Neutrophil (primary cell): ENCODE results near the gene TPPP3.

Experiments
- H3K27ac ChIP-seq: fragments of 200-600 bp; sonication (generic); 2 replicates; pipeline ENCODE4 v1.5.1; 2016; ENCODE audit warnings: mild to moderate bottlenecking, moderate library complexity
- H3K27me3 ChIP-seq: fragments of 200-600 bp; sonication (generic); 2 replicates; pipeline ENCODE4 v1.6.0; 2016; ENCODE audit warnings: mild to moderate bottlenecking
- H3K36me3 ChIP-seq: fragments of 200-600 bp; sonication (generic); 2 replicates; pipeline ENCODE4 v1.5.1; 2017
- H3K4me1 ChIP-seq, 2 experiments: fragments of 200-600 bp in 1 of 2; sonication (generic) in 1 of 2; 1 replicate in 1 of 2; 2 replicates in 1 of 2; pipeline versions ENCODE4 v1.5.1 to v1.6.1; 2013 to 2016; ENCODE audit warnings: low read depth in 1 of 2, low read length in 1 of 2, mild to moderate bottlenecking in 1 of 2, moderate library complexity in 1 of 2; ENCODE audit not compliant: control insufficient read depth in 1 of 2, insufficient read depth in 1 of 2
- H3K4me3 ChIP-seq, 2 experiments: fragments of 200-600 bp in 1 of 2; sonication (generic) in 1 of 2; 1 replicate in 1 of 2; 2 replicates in 1 of 2; pipeline ENCODE4 v1.5.1; 2013 to 2016; ENCODE audit warnings: low read depth in 1 of 2, low read length in 1 of 2, mild to moderate bottlenecking in 1 of 2, moderate library complexity in 1 of 2
- H3K9me3 ChIP-seq: fragments of 200-600 bp; sonication (generic); 2 replicates; pipeline ENCODE4 v1.5.1; 2016
- CTCF ChIP-seq: fragments of 200-600 bp; sonication (generic); IDR thresholded peaks from 2 replicates; pipeline ENCODE4 v1.5.1; 2016; ENCODE audit warnings: antibody characterized with exemption

Gene TPPP3

GRCh38 chr16:67425061-67425460, 31.8 kb upstream of the TPPP3 start:
- Histone ChIP-seq H3K4me3 (no peak overlapping the region), H3K27ac (no peak overlapping the region), H3K4me1 (peaks cover 1 to 2% of the 10 kb centered on the region in 2 experiments), H3K36me3 (no peaks in the 10 kb centered on the region), H3K27me3 (peaks cover 73% of the 10 kb centered on the region), H3K9me3 (no peaks in the 10 kb centered on the region)
- no peak for TF ChIP-seq CTCF

GRCh38 chr16:67424261-67424615, 30.9 kb upstream of the TPPP3 start:
- Histone ChIP-seq H3K36me3 (no peaks in the 10 kb centered on the region), H3K4me3 (no peak overlapping the region), H3K27ac (no peak overlapping the region), H3K9me3 (no peaks in the 10 kb centered on the region), H3K4me1 (no peaks in the 10 kb centered on the region), H3K27me3 (peaks cover 73% of the 10 kb centered on the region)
- TF ChIP-seq CTCF, result no peak

DNA sequence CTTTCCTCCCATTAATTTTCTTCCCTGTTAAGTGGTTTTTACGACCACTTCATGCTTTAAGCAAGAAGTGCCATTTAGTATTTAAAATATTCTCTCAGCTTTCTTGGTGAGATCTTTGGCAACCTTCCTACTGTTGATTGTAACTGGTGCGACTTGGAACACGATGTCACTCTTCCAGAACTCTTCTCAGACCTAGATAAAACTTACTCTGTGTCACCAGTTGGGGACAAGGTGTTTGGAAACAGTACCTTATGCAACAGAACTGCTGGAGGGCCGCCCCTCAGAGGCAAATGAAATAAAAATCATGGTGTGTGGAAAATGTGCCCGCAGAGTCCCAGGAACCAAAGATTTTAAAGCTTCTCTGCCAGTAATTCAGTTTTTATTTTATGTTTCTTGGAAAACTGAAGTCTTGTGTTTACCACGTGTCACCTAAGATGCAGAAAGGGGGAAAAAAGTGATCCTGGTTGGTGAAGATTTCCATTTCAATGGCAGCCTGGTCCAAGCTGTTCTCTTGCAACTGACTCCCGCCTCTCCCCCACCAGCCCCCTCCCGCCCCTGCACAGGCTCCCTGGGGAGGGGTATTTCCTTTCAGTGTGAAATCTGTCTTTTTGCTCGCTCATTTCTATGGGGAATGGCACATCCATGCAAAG, 30.4 kb upstream of the TPPP3 start:
- TF ChIP-seq CTCF, result no peak
- no peak overlapping the region for H3K27ac ChIP-seq
- H3K36me3 ChIP-seq, result no peaks in the 10 kb centered on the region
- H3K9me3 ChIP-seq, result no peaks in the 10 kb centered on the region
- H3K4me1 ChIP-seq, result no peaks in the 10 kb centered on the region
- H3K27me3 ChIP-seq, result peaks cover 73% of the 10 kb centered on the region
- no peak overlapping the region for H3K4me3 ChIP-seq

DNA sequence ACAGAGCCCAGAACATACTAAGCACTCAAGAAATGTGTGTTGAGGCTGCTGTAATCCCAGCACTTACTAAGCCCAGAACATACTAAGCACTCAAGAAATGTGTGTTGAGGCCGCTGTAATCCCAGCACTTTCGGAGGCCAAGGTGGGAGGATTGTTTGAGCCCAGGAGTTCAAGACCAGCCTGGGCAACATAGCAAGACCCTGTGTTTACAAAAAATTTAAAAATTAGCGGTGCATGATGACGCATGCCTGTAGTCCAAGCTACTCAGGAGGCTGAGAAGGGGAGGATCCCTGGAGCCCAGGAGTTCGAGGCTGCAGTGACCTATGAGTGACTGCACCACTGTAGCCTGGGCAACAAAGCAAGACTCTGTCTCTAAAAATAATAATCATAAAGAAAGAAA, 29.7 kb upstream of the TPPP3 start:
- H3K9me3 ChIP-seq, result no peaks in the 10 kb centered on the region
- no peaks in the 10 kb centered on the region for H3K36me3 ChIP-seq
- TF ChIP-seq CTCF, result no peak
- H3K27me3 ChIP-seq, result peaks cover 69% of the 10 kb centered on the region
- no peaks in the 10 kb centered on the region for H3K4me1 ChIP-seq
- H3K27ac ChIP-seq, result no peak overlapping the region
- H3K4me3 ChIP-seq, result no peak overlapping the region

DNA sequence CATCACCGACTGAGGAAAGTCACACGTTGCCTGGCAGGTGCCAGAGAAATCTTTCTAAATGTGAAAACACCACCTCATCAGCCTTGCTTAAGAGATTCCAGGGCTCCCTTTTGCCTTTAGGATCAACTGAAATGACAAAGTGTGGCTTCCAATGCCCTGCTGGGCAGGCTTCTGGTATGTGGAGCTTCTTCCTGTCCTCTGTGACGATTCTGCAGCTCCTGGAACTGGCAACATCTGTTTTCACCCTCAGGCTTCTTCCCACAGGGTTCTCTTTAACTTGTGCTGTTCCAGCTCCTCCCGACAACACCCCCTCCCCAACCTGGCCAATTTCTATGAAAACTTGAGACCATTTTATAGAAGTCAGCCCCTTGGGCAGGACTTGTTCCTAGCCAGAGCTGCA, 27.7 kb upstream of the TPPP3 start:
- peaks cover 6 to 7% of the 10 kb centered on the region in 2 experiments for H3K4me1 ChIP-seq
- no peak overlapping the region for H3K4me3 ChIP-seq
- H3K27me3 ChIP-seq, result peaks cover 73% of the 10 kb centered on the region
- no peaks in the 10 kb centered on the region for H3K36me3 ChIP-seq
- H3K9me3 ChIP-seq, result no peaks in the 10 kb centered on the region
- TF ChIP-seq CTCF, result no peak
- no peak overlapping the region for H3K27ac ChIP-seq

DNA sequence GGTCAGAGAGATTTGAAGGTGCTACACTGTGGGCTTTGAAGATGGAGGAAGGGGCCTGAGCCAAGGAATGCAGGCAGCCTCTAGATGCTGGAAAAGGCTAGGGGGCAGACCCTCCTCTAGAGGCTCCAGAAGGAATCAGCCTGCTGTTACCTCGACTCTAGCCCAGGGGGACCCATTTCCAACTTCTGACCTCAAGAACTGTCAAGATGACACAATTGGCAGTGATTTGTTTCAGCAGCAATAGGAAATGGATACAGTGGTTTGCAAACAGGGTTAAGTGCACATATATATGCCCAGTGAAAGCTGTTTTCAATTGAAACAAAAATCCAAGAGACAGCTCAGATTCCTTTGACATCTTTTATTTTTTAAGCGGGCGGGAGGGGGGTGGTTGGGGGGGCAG, 26.6 kb upstream of the TPPP3 start:
- H3K27ac ChIP-seq, result no peak overlapping the region
- peaks cover 10 to 11% of the 10 kb centered on the region in 2 experiments for H3K4me1 ChIP-seq
- peaks cover 73% of the 10 kb centered on the region for H3K27me3 ChIP-seq
- no peaks in the 10 kb centered on the region for H3K9me3 ChIP-seq
- H3K4me3 ChIP-seq, result no peak overlapping the region
- no peak for TF ChIP-seq CTCF
- H3K36me3 ChIP-seq, result no peaks in the 10 kb centered on the region
